GM12865 (cell line): ENCODE data around the gene DHPS.

Source experiments
- DNase-seq: peaks from one replicate; pipeline ENCODE4 v3.0.0; 2010; ENCODE audit warnings: low read depth
- H3K4me3 ChIP-seq: 2 replicates; pipeline ENCODE4 v1.5.1; 2011; ENCODE audit warnings: mild to moderate bottlenecking, low read depth, low read length, control low read depth
- TF ChIP-seq, protein P1 (sequence below): IDR thresholded peaks from 2 replicates; pipeline ENCODE4 v1.5.1; 2011; ENCODE audit warnings: low read length, control low read depth, low read depth, inconsistent platforms; ENCODE audit not compliant: insufficient read depth; ENCODE audit errors: missing control alignments

DHPS gene

GRCh38 chr19:12695096-12695495 lies 13.4 kb upstream of the DHPS start:
- TF ChIP-seq, protein P1, sequence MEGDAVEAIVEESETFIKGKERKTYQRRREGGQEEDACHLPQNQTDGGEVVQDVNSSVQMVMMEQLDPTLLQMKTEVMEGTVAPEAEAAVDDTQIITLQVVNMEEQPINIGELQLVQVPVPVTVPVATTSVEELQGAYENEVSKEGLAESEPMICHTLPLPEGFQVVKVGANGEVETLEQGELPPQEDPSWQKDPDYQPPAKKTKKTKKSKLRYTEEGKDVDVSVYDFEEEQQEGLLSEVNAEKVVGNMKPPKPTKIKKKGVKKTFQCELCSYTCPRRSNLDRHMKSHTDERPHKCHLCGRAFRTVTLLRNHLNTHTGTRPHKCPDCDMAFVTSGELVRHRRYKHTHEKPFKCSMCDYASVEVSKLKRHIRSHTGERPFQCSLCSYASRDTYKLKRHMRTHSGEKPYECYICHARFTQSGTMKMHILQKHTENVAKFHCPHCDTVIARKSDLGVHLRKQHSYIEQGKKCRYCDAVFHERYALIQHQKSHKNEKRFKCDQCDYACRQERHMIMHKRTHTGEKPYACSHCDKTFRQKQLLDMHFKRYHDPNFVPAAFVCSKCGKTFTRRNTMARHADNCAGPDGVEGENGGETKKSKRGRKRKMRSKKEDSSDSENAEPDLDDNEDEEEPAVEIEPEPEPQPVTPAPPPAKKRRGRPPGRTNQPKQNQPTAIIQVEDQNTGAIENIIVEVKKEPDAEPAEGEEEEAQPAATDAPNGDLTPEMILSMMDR = no peak
- H3K4me3 ChIP-seq = no peak overlapping the region
- no peak for DNase-seq

DNA sequence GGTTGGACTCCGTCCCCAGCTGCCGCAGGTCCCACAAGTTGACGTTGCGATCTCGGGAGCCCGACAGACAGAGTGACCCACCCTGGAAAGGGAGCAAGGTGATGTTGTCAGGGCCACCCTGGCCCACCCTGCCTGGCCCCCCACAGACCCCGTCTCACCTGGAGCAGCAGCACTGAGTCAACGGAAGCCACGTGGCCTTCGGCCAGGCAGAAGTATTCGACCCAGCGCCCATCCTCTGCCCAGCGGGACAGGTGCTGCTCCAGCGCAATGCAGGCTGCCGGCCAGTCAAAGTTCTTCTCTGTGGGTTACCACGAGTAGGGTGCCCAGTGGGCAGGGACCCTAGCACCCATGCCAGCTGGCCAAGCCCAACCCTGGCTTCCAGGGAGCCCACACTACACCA lies 13.0 kb upstream of the DHPS start:
- no peak overlapping the region for H3K4me3 ChIP-seq
- TF ChIP-seq, protein P1 = no peak
- no peak for DNase-seq

DNA sequence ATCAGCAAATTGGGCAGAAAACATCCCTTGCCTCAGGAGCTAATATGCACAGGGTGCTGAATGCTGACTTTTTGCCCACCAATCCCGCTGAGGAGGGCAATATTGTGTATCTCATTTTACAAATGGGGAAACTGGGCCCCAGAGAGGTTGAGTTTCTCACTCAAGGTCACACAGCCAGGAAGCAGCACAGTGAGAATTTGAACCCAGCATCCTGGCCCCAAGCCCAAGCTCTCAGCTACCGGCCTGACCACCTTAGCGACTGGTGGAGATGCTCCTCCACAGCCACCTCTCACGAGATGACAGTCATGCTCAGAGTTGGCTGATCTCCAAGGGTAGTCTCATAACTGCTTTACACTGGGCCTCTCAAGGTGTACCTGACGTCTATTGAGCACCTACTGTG lies 11.3 kb upstream of the DHPS start:
- TF ChIP-seq, protein P1 = no peak
- DNase-seq = no peak
- no peak overlapping the region for H3K4me3 ChIP-seq

DNA sequence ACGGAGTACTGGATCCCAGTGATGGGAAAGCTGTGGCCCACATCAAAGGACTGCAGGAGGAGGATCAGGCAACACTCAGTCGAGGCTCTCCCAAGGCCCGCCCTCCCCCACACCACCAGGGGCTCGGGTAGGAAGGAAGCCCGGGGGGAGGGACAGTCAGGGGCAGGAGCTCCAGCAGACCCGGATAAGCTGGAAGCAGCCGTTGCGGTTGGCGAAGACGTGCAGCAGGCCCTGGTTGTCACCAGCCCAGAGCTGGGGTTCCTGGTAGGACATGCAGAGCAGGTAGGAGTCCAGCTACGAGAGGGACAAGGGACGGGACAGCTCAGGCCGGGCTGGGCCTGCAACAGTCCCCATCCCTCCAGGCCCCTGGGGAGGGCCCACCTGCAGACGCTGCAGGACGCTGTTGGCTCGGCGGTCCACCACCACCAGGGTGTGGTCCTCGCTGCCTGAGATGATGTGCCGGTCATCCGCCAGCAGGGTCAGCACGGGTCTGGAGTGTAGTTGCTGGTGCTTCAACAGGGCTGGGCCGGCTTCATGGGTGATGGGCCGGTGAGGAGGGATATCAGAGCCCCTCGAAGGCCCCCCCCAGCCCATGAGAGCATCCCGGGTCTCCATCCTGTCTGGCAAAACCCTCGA lies 8.0 kb upstream of the DHPS start:
- H3K4me3 ChIP-seq = no peak overlapping the region
- no peak for DNase-seq
- TF ChIP-seq, protein P1 = no peak

DNA sequence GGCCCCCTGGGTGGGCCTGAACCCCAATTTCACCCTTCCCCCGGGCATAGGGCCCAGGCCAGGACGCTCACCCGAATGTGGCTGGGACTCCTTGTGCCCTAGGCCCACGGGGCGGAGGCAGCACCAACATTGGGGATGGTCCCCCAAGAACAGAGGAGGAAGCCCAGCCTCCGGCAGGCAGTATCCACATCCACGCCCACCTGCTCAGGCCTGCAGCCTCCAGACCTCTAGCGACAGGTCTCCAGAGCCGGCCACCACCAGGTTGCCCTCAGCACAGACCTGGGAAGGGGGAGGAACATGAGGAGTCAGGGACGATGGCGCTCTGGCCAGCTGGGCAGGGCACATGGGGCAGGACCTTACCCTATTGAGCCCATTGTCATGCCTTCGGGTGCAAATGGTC lies 7.3 kb upstream of the DHPS start:
- no peak overlapping the region for H3K4me3 ChIP-seq
- TF ChIP-seq, protein P1 = no peak
- DNase-seq = no peak

DNA sequence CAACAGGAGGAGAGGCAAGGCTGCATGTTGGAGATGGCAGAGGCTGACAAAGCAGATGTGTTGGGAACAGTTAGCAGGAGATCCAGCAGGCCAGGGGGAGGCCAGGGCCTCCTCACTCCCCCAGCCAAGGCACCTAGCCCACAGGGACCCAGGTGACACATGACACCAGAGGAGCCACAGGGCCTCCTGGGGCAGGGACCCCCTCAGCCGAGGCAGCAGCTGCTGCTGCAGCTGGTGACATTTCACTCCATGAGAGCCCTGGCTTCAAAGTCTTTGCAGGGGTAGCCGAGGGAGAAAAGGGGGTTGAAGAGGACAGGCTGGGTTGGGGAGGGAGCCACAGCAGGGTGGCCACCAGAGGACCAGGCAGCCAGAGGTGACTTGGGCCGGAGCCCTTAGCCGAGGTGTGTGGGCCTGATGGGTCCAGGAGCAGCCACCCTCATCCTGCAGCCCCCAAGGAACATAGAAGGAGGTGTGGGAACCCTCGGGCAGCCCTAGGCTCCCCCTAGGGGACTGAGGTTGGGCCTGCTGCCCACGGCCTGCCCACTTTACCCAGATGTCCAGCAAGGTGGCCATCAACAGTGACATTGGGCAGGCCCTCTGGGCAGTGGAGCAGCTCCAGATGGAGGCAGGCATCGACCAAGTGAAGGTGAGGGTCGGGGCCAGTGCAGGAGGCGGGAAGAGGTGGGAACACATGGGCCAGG lies 6.0 kb upstream of the DHPS start, which contains the start of gene GNG14:
TSS of gene GNG14 (plus strand) at position 503 of the 701 bp plus-strand sequence. CDS start at position 554, 51 bp downstream.
- TF ChIP-seq, protein P1 = no peak
- no peak for DNase-seq
- no peak within 1 kb of the TSS for H3K4me3 ChIP-seq
